IMR-90 (cell line): Measurements from ENCODE around the gene TSPAN14. TPM values are rescaled to one million over a fixed set of nuclear protein-coding genes. Genes with fewer than 3 reads are reported as not detected.

Experiments used
- ATAC-seq: fragments of 200-7000 bp; cut with Tn5 transposase; 2 replicates; pipeline ENCODE4 v1.9.1; 2020; ENCODE audit warnings: low read depth, mild to moderate bottlenecking, moderate library complexity
- BruUV-seq: library from RNA; stranded (reverse); fragments of 400-500 nt; replicated peaks from 2 replicates; lab custom pipeline; 2021; lab: Mats Ljungman, UMichigan
- CTCF ChIA-PET: fragments of 300-600 bp; formaldehyde crosslinking; extraction: SDS; loops from one replicate; lab custom pipeline; 2021; ENCODE audit warnings: antibody characterized with exemption; lab: Yijun Ruan, JAX
- POLR2A ChIA-PET: fragments of 300-600 bp; sonication (Branson Sonifier 250); formaldehyde crosslinking; loops from one replicate; lab custom pipeline; 2022; ENCODE audit warnings: antibody characterized with exemption; ENCODE audit not compliant: unreplicated experiment; lab: Charles Lee
- DNase-seq: peaks from one replicate; pipeline ENCODE4 v3.0.0; 2013
- H2AFZ ChIP-seq: replicated peaks from 2 replicates; pipeline ENCODE3; 2013; ENCODE audit warnings: low read length, mild to moderate bottlenecking; ENCODE audit not compliant: poor library complexity
- H2AK5ac ChIP-seq: 2 replicates; pipeline ENCODE4 v1.6.1; 2013; ENCODE audit warnings: low read depth, low read length, inconsistent platforms
- H2AK9ac ChIP-seq: replicated peaks from 2 replicates; pipeline ENCODE3; 2013; ENCODE audit warnings: mild to moderate bottlenecking, low read depth, low read length, moderate library complexity; ENCODE audit not compliant: poor library complexity
- H2BK120ac ChIP-seq: 2 replicates; pipeline ENCODE4 v1.6.1; 2013; ENCODE audit warnings: low read depth, low read length, inconsistent platforms
- H2BK15ac ChIP-seq: 3 replicates; pipeline ENCODE4 v1.6.1; 2013; ENCODE audit warnings: low read depth, low read length, inconsistent platforms
- H2BK20ac ChIP-seq: 2 replicates; pipeline ENCODE4 v1.6.1; 2013; ENCODE audit warnings: low read depth, mild to moderate bottlenecking, inconsistent platforms, low read length, moderate library complexity
- H2BK5ac ChIP-seq: 2 replicates; pipeline ENCODE4 v1.6.1; 2013; ENCODE audit warnings: mild to moderate bottlenecking, low read depth, low read length, inconsistent platforms; ENCODE audit not compliant: poor library complexity, severe bottlenecking
- H3K14ac ChIP-seq: replicated peaks from 2 replicates; pipeline ENCODE4 v1.6.1; 2013; ENCODE audit warnings: low read depth, low read length, inconsistent platforms
- H3K18ac ChIP-seq: 2 replicates; pipeline ENCODE4 v1.6.1; 2013; ENCODE audit warnings: low read depth, low read length, control low read depth
- H3K23ac ChIP-seq: 2 replicates; pipeline ENCODE4 v1.6.1; 2013; ENCODE audit warnings: low read depth, low read length, inconsistent platforms
- H3K27ac ChIP-seq: 2 replicates; pipeline ENCODE4 v1.5.1; 2013; ENCODE audit warnings: mild to moderate bottlenecking, control low read depth, low read length; ENCODE audit not compliant: insufficient read depth
- H3K27me3 ChIP-seq: 2 replicates; pipeline ENCODE4 v1.6.1; 2013; ENCODE audit warnings: low read length; ENCODE audit not compliant: control insufficient read depth, insufficient read depth
- H3K36me3 ChIP-seq: 2 replicates; pipeline ENCODE4 v1.6.1; 2013; ENCODE audit warnings: low read length, mixed read lengths; ENCODE audit not compliant: control insufficient read depth, insufficient read depth
- H3K4ac ChIP-seq: 2 replicates; pipeline ENCODE4 v1.6.1; 2013; ENCODE audit warnings: low read depth, low read length, inconsistent platforms
- H3K4me1 ChIP-seq: 2 replicates; pipeline ENCODE4 v1.6.1; 2013; ENCODE audit warnings: low read length, mixed read lengths; ENCODE audit not compliant: control insufficient read depth, insufficient read depth
- H3K4me2 ChIP-seq: 2 replicates; pipeline ENCODE4 v1.6.1; 2013; ENCODE audit warnings: low read depth, mild to moderate bottlenecking, control low read depth, low read length, moderate library complexity
- H3K4me3 ChIP-seq: 2 replicates; pipeline ENCODE4 v1.5.1; 2013; ENCODE audit warnings: low read depth, mild to moderate bottlenecking, control low read depth, low read length, moderate library complexity; ENCODE audit not compliant: insufficient read depth
- H3K56ac ChIP-seq: 2 replicates; pipeline ENCODE4 v1.6.1; 2013; ENCODE audit warnings: low read length, inconsistent platforms; ENCODE audit not compliant: insufficient read depth; ENCODE audit errors: extremely low read depth
- H3K79me1 ChIP-seq, 2 experiments: 2 replicates each; pipeline ENCODE4 v1.6.1; 2013; ENCODE audit warnings: low read length in 2 of 2, inconsistent platforms in 1 of 2, low read depth in 1 of 2
- H3K9ac ChIP-seq: 2 replicates; pipeline ENCODE4 v1.6.1; 2013; ENCODE audit warnings: low read depth, low read length, control low read depth
- H3K9me1 ChIP-seq: 2 replicates; pipeline ENCODE4 v1.6.1; 2013; ENCODE audit warnings: low read length, inconsistent platforms; ENCODE audit not compliant: insufficient read depth
- H3K9me3 ChIP-seq: 2 replicates; pipeline ENCODE4 v1.6.1; 2013; ENCODE audit warnings: low read length; ENCODE audit not compliant: control insufficient read depth, insufficient read depth
- H4K20me1 ChIP-seq: 2 replicates; pipeline ENCODE4 v1.6.1; 2013; ENCODE audit warnings: low read length, inconsistent platforms; ENCODE audit not compliant: insufficient read depth
- H4K5ac ChIP-seq: 2 replicates; pipeline ENCODE4 v1.6.1; 2013; ENCODE audit warnings: mild to moderate bottlenecking, low read depth, low read length, control low read depth
- H4K8ac ChIP-seq, 2 experiments: 2 replicates each; pipeline ENCODE4 v1.6.1; 2013; ENCODE audit warnings: low read depth in 2 of 2, low read length in 2 of 2, control low read depth in 1 of 2, inconsistent platforms in 1 of 2
- H4K91ac ChIP-seq: 2 replicates; pipeline ENCODE4 v1.6.1; 2013; ENCODE audit warnings: low read depth, low read length, inconsistent platforms; ENCODE audit not compliant: insufficient read depth
- BHLHE40 ChIP-seq: fragments of 150-350 bp; IDR thresholded peaks from 2 replicates; pipeline ENCODE4 v1.6.1; 2016; ENCODE audit warnings: mild to moderate bottlenecking, low read depth, low read length
- CHD1 ChIP-seq: IDR thresholded peaks from 2 replicates; pipeline ENCODE4 v1.6.1; 2012; ENCODE audit warnings: low read depth, low read length, improper control_type of control experiment
- ELK1 ChIP-seq: fragments of 150-350 bp; IDR thresholded peaks from 2 replicates; pipeline ENCODE4 v1.6.1; 2016; ENCODE audit warnings: low read depth, mild to moderate bottlenecking, low read length, moderate library complexity, borderline replicate concordance
- FOS ChIP-seq: fragments of 150-350 bp; IDR thresholded peaks from 2 replicates; pipeline ENCODE4 v1.6.1; 2016; ENCODE audit warnings: low read depth, low read length
- POLR2A ChIP-seq: IDR thresholded peaks from 2 replicates; pipeline ENCODE4 v1.6.1; 2012; ENCODE audit warnings: mild to moderate bottlenecking, low read depth, low read length
- RFX5 ChIP-seq: IDR thresholded peaks from 2 replicates; pipeline ENCODE4 v1.8.0; 2012; ENCODE audit warnings: low read depth, mild to moderate bottlenecking, low read length, moderate library complexity
- dilution Hi-C: fragments of 300-500 bp; cut with HindIII; formaldehyde crosslinking; loops from one replicate; pipeline ENCODE4 v1.14.3; 2018; ENCODE audit warnings: low sequenced_read_pairs; ENCODE audit not compliant: unreplicated experiment
- in situ Hi-C: fragments of 300-500 bp; cut with MboI; formaldehyde crosslinking; loops from 3 replicates; pipeline ENCODE4 v1.14.3; 2019; ENCODE audit warnings: low sequenced_read_pairs, inconsistent platforms, mixed read lengths
- intact Hi-C: fragments of 100-400 bp; cut with micrococcal nuclease; formaldehyde crosslinking; loops from 2 replicates; pipeline ENCODE4 v1.10.0; 2022
- polyA plus RNA-seq, 3 experiments: library from polyadenylated mRNA; depleted of rRNA; stranded (reverse); fragments of >200 nt; gene quantifications; 2 replicates each; pipeline ENCODE4 v1.2.3, GENCODE V29; 2012; ENCODE audit warnings: low replicate concordance in 1 of 3
- total RNA-seq: library from RNA; depleted of rRNA; stranded (reverse); fragments of >200 nt; gene quantifications from 2 replicates; pipeline ENCODE4 v1.2.3, GENCODE V29; 2012
- TF ChIP-seq, protein P1 (sequence below): conservative IDR thresholded peaks from 2 replicates; pipeline ENCODE4 v1.5.1; 2012; ENCODE audit warnings: mild to moderate bottlenecking, low read depth, low read length, improper control_type of control experiment

Gene TSPAN14
- total and polyA plus RNA-seq, 2 of the 4 experiments (the other 2 are of a cell fraction), result 18.5 to 43.0 TPM

GRCh38 chr10:80452069-80452468 is 2.0 kb upstream of the TSPAN14 start:
- ATAC-seq (no peak), DNase-seq (no peak)
- H2BK120ac ChIP-seq, result no peak overlapping the region
- POLR2A ChIA-PET, result no interaction called here
- H3K79me1 ChIP-seq, result peaks cover 0 to 19% of the 10 kb centered on the region in 2 experiments; a peak in 3 of 4 replicates
- BruUV-seq, result no TSS peak
- no peak overlapping the region for H2AFZ ChIP-seq
- no peak overlapping the region for H3K14ac ChIP-seq
- H2BK5ac ChIP-seq, result no peak overlapping the region
- H3K9me3 ChIP-seq, result no peaks in the 10 kb centered on the region
- no peak overlapping the region for H4K5ac ChIP-seq
- H3K9me1 ChIP-seq, result peaks cover 18% of the 10 kb centered on the region
- intact Hi-C loops, result no loop called here
- no peak overlapping the region for H2BK15ac ChIP-seq
- H3K4me2 ChIP-seq, result no peak overlapping the region
- in situ Hi-C loops, result loop anchor here (25.0 kb wide), 1 partner anchor 290 kb away; no protein-coding TSS in a partner anchor
- no peak for TF ChIP-seq POLR2A
- TF ChIP-seq RFX5, result no peak
- no peak for TF ChIP-seq ELK1
- no peak for TF ChIP-seq BHLHE40
- TF ChIP-seq CHD1, result no peak
- TF ChIP-seq FOS, result no peak
- TF ChIP-seq, protein P1, sequence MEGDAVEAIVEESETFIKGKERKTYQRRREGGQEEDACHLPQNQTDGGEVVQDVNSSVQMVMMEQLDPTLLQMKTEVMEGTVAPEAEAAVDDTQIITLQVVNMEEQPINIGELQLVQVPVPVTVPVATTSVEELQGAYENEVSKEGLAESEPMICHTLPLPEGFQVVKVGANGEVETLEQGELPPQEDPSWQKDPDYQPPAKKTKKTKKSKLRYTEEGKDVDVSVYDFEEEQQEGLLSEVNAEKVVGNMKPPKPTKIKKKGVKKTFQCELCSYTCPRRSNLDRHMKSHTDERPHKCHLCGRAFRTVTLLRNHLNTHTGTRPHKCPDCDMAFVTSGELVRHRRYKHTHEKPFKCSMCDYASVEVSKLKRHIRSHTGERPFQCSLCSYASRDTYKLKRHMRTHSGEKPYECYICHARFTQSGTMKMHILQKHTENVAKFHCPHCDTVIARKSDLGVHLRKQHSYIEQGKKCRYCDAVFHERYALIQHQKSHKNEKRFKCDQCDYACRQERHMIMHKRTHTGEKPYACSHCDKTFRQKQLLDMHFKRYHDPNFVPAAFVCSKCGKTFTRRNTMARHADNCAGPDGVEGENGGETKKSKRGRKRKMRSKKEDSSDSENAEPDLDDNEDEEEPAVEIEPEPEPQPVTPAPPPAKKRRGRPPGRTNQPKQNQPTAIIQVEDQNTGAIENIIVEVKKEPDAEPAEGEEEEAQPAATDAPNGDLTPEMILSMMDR, result no peak
- H2BK20ac ChIP-seq, result no peak overlapping the region
- CTCF ChIA-PET, result interaction anchor here (1.8 kb wide), 1 partner anchor 54 kb away, joined by 4 read pairs; no protein-coding TSS in a partner anchor
- no peak overlapping the region for H3K23ac ChIP-seq
- no peak overlapping the region for H3K18ac ChIP-seq
- H4K91ac ChIP-seq, result no peak overlapping the region
- H3K36me3 ChIP-seq, result no peaks in the 10 kb centered on the region
- no peak overlapping the region for H4K8ac ChIP-seq
- H3K4ac ChIP-seq, result no peak overlapping the region
- H3K27ac ChIP-seq, result no peak overlapping the region
- H3K4me1 ChIP-seq, result peaks cover 11% of the 10 kb centered on the region
- dilution Hi-C loops, result no loop called here
- H3K27me3 ChIP-seq, result no peaks in the 10 kb centered on the region; the same call in 1 of the 2 replicates
- H3K56ac ChIP-seq, result no peak overlapping the region
- H4K20me1 ChIP-seq, result peaks cover 19% of the 10 kb centered on the region
- H2AK9ac ChIP-seq, result no peak overlapping the region
- H3K4me3 ChIP-seq, result no peak overlapping the region
- no peak overlapping the region for H3K9ac ChIP-seq
- H2AK5ac ChIP-seq, result no peak overlapping the region
